Keratinocyte (primary cell): ENCODE results near the gene POMC. TPM values are rescaled to one million over a fixed set of nuclear protein-coding genes. Genes with fewer than 3 reads are reported as not detected.
A peak's percentile ranks its signal among the peaks of the same experiment; 100 is the strongest.

Source experiments
- DNase-seq: peaks from one replicate; pipeline ENCODE4 v3.0.0-alpha.2; 2011; ENCODE audit warnings: low read depth, missing footprints, low spot score
- FAIRE-seq: peaks from 2 replicates; lab custom pipeline; 2011; peaks lifted over from hg19 to GRCh38; lab: Jason Lieb, UNC
- H2AFZ ChIP-seq: 2 replicates; pipeline ENCODE4 v1.6.0; 2012; ENCODE audit warnings: low read length, control low read depth, inconsistent platforms; ENCODE audit not compliant: control insufficient read depth
- H3K27ac ChIP-seq: 2 replicates; pipeline ENCODE4 v1.5.1; 2011; ENCODE audit warnings: low read length; ENCODE audit not compliant: control insufficient read depth, insufficient read depth
- H3K27me3 ChIP-seq: 3 replicates; pipeline ENCODE4 v1.6.0; 2011; ENCODE audit warnings: low read length; ENCODE audit not compliant: control insufficient read depth, insufficient read depth; ENCODE audit errors: extremely low read depth
- H3K36me3 ChIP-seq, 2 experiments: 2 replicates in 1 of 2; 3 replicates in 1 of 2; pipeline ENCODE4 v1.5.1; 2011; ENCODE audit warnings: low read length in 2 of 2, mild to moderate bottlenecking in 1 of 2; ENCODE audit not compliant: control insufficient read depth in 2 of 2, insufficient read depth in 2 of 2; ENCODE audit errors: extremely low read depth in 1 of 2
- H3K4me1 ChIP-seq: 3 replicates; pipeline ENCODE4 v1.5.1; 2011; ENCODE audit warnings: low read length; ENCODE audit not compliant: control insufficient read depth, insufficient read depth; ENCODE audit errors: extremely low read depth
- H3K4me2 ChIP-seq: 3 replicates; pipeline ENCODE4 v1.6.0; 2011; ENCODE audit warnings: low read depth, low read length; ENCODE audit not compliant: control insufficient read depth, insufficient read depth; ENCODE audit errors: extremely low read depth
- H3K4me3 ChIP-seq, 3 experiments: fragments of 200-600 bp in 1 of 3; sonication (generic) in 1 of 3; 2 replicates in 2 of 3; 3 replicates in 1 of 3; pipeline ENCODE4 v1.5.1; 2011 to 2016; ENCODE audit warnings: low read length in 3 of 3, mild to moderate bottlenecking in 3 of 3, control low read depth in 2 of 3, inconsistent platforms in 1 of 3, low read depth in 1 of 3, mixed read lengths in 1 of 3, mixed run types in 1 of 3, moderate library complexity in 1 of 3; ENCODE audit not compliant: control insufficient read depth in 2 of 3, insufficient read depth in 2 of 3; ENCODE audit errors: extremely low read depth in 1 of 3
- H3K79me2 ChIP-seq: 2 replicates; pipeline ENCODE4 v1.6.0; 2012; ENCODE audit warnings: low read length; ENCODE audit not compliant: control insufficient read depth, insufficient read depth
- H3K9ac ChIP-seq: 3 replicates; pipeline ENCODE4 v1.6.0; 2011; ENCODE audit warnings: low read length; ENCODE audit not compliant: control insufficient read depth, insufficient read depth; ENCODE audit errors: extremely low read depth
- H3K9me1 ChIP-seq: 3 replicates; pipeline ENCODE4 v1.6.0; 2011; ENCODE audit warnings: low read length; ENCODE audit not compliant: control insufficient read depth, insufficient read depth; ENCODE audit errors: extremely low read depth
- H3K9me3 ChIP-seq: 2 replicates; pipeline ENCODE4 v1.5.1; 2012; ENCODE audit warnings: low read depth, low read length; ENCODE audit not compliant: control insufficient read depth
- H4K20me1 ChIP-seq: 3 replicates; pipeline ENCODE4 v1.6.0; 2011; ENCODE audit warnings: low read length; ENCODE audit not compliant: control insufficient read depth, insufficient read depth; ENCODE audit errors: extremely low read depth
- EZH2 ChIP-seq: IDR thresholded peaks from one replicate; pipeline ENCODE4 v1.6.1; 2012; ENCODE audit warnings: inconsistent platforms, mild to moderate bottlenecking, low read length, moderate library complexity
- dilution Hi-C: fragments of 300-500 bp; cut with MboI; formaldehyde crosslinking; loops from one replicate; pipeline ENCODE4 v1.7.0; 2020; ENCODE audit warnings: low sequenced_read_pairs; ENCODE audit not compliant: extremely low pct_ligation_motif_present
- polyA plus RNA-seq, 5 experiments: library from polyadenylated mRNA; depleted of rRNA in 3 of 5; stranded (reverse) in 3 of 5; stranded (forward) in 1 of 5; unstranded in 1 of 5; fragments of >200 nt; gene quantifications; 1 replicate in 1 of 5; 2 replicates in 3 of 5; 3 replicates in 1 of 5; pipeline versions ENCODE4 v1.2.1 to v1.2.3, GENCODE V29; 2011 to 2012; ENCODE audit warnings: missing spikeins in 2 of 5, low read depth in 1 of 5, low replicate concordance in 1 of 5
- TF ChIP-seq, protein P1 (sequence below), 3 experiments: IDR thresholded peaks in 1 of 3; conservative IDR thresholded peaks in 1 of 3; optimal IDR thresholded peaks in 1 of 3; 2 replicates in 2 of 3; 3 replicates in 1 of 3; pipeline versions ENCODE3 to v1.5.1; 2011; ENCODE audit warnings: low read length in 3 of 3, mild to moderate bottlenecking in 3 of 3, moderate library complexity in 2 of 3, control low read depth in 1 of 3, inconsistent platforms in 1 of 3; ENCODE audit not compliant: insufficient read depth in 2 of 3; ENCODE audit errors: extremely low read depth in 1 of 3

Gene POMC
- polyA plus RNA-seq, 1 donor (not counting 4 experiments of a cell fraction or from before 2014, with no cell fraction given) = not detected

GRCh38 chr2:25187729-25188350 lies 19.5 kb upstream of the POMC start:
- DNase-seq = no peak
- no peaks in the 10 kb centered on the region for H3K79me2 ChIP-seq
- H3K4me1 ChIP-seq = peaks cover 3% of the 10 kb centered on the region
- no peak overlapping the region for H2AFZ ChIP-seq
- no peaks in the 10 kb centered on the region for H3K9me1 ChIP-seq
- no peak for TF ChIP-seq EZH2
- TF ChIP-seq, protein P1, sequence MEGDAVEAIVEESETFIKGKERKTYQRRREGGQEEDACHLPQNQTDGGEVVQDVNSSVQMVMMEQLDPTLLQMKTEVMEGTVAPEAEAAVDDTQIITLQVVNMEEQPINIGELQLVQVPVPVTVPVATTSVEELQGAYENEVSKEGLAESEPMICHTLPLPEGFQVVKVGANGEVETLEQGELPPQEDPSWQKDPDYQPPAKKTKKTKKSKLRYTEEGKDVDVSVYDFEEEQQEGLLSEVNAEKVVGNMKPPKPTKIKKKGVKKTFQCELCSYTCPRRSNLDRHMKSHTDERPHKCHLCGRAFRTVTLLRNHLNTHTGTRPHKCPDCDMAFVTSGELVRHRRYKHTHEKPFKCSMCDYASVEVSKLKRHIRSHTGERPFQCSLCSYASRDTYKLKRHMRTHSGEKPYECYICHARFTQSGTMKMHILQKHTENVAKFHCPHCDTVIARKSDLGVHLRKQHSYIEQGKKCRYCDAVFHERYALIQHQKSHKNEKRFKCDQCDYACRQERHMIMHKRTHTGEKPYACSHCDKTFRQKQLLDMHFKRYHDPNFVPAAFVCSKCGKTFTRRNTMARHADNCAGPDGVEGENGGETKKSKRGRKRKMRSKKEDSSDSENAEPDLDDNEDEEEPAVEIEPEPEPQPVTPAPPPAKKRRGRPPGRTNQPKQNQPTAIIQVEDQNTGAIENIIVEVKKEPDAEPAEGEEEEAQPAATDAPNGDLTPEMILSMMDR (optimal IDR thresholded peaks at IDR 0.05 in 1 of 3, IDR thresholded peaks at IDR 0.05 in 1 of 3, conservative IDR thresholded peaks at IDR 0.05 in 1 of 3; ENCODE audit: extremely low read depth in 1 of 3, insufficient read depth in 2 of 3, low read length in 3 of 3) = no peak
- H3K9ac ChIP-seq = no peak overlapping the region
- no peaks in the 10 kb centered on the region for H3K27me3 ChIP-seq
- no peak overlapping the region for H3K27ac ChIP-seq
- no peak overlapping the region for H3K4me3 ChIP-seq
- no peaks in the 10 kb centered on the region for H3K36me3 ChIP-seq
- no peaks in the 10 kb centered on the region for H4K20me1 ChIP-seq
- H3K4me2 ChIP-seq = no peak overlapping the region
- no peak for FAIRE-seq
- dilution Hi-C loops = no loop called here
- no peaks in the 10 kb centered on the region for H3K9me3 ChIP-seq

GRCh38 chr2:25184254-25184653 lies 15.9 kb upstream of the POMC start:
- dilution Hi-C loops = no loop called here
- Histone ChIP-seq H3K27me3 (no peaks in the 10 kb centered on the region), H3K9me1 (no peaks in the 10 kb centered on the region), H3K4me2 (peak overlapping the region; percentile 17), H3K27ac (no peak overlapping the region), H3K9ac (no peak overlapping the region), H3K9me3 (peaks cover 2% of the 10 kb centered on the region), H3K4me3 (no peak overlapping the region), H3K36me3 (no peaks in the 10 kb centered on the region), H3K79me2 (no peaks in the 10 kb centered on the region), H2AFZ (peak overlapping the region; percentile 49), H3K4me1 (peaks cover 3% of the 10 kb centered on the region), H4K20me1 (no peaks in the 10 kb centered on the region)
- DNase-seq = no peak
- no peak for FAIRE-seq
- TF ChIP-seq, protein P1 (optimal IDR thresholded peaks at IDR 0.05 in 1 of 3, IDR thresholded peaks at IDR 0.05 in 1 of 3, conservative IDR thresholded peaks at IDR 0.05 in 1 of 3; ENCODE audit: extremely low read depth in 1 of 3, insufficient read depth in 2 of 3, low read length in 3 of 3) = no peak
- TF ChIP-seq EZH2 = no peak
